GM18867 (cell line): ENCODE results near the gene MYT1.

Source experiments
- ATAC-seq: cut with Tn5 transposase; IDR thresholded peaks from one replicate; pipeline ENCODE4 v1.9.1; 2021; ENCODE audit warnings: mild to moderate bottlenecking, moderate library complexity; ENCODE audit not compliant: unreplicated experiment

Gene MYT1

DNA sequence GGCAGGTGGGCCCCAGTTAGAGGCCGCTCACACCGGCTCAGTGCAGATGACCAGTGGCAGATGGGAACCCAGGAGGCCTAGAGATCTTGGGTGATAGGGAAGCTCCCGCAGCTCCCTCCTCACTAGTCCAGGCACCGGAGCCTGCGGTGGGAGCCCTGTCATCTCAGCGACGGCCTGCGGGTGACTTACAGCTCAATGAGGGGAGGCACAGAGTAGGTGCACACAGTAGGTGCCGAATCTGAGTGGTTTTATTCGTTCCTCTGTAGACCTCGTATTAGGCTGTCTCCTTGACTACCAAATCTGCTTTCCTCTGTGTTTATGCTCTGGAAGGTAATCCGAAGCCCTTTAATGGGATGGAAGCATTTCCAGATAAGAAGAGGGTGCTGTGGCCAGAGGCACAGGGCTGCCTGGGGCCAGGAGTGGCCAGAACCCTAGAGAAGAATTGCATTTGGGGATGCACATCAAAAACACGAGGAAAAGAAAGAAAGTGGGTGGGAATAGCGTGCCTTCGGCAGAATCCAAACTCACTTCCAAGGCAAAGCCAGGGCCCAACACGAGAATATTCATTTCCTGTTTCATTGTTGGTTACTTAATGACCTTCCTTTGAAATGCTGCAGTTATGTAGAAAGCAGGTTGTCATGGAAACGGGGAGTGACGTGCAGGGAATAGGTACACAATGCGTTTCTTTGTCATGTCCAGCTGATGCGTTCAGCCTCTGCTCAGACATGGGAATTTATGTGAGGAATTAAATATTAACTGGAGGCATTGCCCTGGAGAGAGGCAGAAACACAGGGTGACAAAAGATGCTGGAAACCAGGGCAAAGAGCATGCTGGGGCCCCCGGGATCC is 24.7 kb downstream of the MYT1 start:
- no peak for ATAC-seq

DNA sequence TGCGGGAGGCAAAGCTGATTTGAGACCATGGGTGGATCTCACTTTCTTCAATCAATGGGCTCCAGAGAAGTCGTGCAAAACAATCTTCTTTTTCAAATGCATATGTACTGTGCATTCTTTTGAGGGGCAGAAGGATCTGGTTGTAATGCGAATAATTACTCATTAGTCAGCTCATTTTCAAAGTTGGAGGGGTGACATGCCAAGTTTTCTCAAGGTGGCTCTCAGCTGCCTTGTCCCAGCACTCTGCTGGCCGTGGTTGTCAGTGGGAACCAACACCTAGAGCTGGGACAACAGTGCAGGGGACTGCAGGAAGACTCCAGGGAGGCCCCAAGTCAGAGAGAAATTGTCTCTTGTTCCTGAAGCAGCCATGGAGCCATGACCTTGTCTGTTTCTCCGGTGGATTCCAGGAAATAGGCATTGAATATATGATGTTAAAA is 25.3 kb downstream of the MYT1 start:
- ATAC-seq, result no peak

DNA sequence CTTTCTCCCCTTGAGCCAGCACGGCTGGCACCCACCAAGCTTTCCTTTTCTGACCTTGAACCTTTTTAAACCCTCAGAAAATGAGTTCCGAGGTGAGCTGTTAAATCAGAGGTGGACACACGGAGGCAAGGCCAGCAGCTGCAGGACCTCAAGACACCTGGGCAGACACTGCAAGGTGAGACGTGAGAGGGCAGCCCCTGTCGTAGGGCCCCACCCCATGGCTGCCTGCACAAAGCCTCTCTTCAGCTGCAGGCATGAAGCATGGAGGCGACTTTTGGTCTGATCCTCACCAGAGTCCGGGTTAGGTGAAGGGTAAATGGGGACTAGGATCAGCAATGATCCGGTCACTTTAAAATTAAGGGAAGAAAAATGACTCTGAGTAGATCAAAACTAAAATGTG is 25.7 kb downstream of the MYT1 start:
- no peak for ATAC-seq

DNA sequence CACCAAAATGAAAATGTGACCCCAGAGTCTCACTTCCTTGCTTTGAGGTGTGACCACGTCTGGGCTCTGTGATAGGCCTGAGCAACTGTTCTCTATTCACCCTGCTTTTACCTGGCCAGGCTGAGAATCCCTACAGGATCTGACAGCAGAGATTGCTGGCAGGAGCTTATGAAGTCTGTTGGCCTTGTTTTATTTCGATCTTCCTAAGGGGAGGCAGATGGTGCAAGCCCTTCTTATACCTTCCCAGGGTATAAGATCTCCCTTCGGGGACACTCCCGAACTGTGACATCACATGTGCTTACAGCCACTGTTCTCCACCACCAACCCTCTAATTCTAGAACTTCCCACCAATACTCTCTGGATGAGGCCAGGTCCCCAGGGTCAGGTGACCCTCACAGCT is 26.8 kb downstream of the MYT1 start:
- ATAC-seq, result no peak

DNA sequence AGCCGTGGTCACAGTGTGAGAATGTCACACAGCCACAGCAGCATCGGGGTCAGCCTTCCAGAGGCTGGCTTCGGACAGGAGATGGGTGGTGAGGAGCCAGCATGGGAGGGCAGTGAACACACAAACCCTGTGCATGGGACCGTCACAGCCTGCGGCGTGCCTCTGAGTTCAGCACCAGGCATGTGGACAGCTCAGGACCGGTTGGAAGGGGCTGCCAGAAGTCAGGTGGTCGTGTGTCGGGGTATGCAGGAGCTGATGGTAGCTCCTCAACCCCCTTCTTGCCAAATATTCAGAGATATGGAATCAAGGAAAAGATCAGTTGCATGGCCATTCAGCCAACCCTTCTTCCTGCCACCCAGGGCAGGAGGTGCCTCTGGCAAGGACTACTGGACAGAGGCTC is 28.2 kb downstream of the MYT1 start:
- ATAC-seq, result no peak

DNA sequence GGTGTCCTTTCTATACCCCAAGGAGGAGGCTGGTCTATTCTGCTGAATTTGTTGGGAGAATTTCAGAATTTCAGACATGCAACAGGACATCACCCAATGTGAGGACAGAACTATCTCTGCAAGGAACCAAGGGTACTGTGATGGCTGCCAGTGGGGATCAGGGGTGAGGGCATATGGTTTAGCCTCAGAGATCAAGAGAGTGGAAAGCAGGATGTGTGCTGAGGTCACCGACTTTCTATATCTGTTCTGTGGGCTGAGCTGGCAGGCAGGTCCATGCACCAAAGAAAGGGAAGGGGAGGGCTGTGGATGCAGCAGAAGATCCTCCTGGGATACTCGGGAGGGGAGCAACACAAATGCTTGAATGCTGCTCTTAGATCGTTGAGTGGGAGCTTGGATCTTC is 28.8 kb downstream of the MYT1 start:
- no peak for ATAC-seq

DNA sequence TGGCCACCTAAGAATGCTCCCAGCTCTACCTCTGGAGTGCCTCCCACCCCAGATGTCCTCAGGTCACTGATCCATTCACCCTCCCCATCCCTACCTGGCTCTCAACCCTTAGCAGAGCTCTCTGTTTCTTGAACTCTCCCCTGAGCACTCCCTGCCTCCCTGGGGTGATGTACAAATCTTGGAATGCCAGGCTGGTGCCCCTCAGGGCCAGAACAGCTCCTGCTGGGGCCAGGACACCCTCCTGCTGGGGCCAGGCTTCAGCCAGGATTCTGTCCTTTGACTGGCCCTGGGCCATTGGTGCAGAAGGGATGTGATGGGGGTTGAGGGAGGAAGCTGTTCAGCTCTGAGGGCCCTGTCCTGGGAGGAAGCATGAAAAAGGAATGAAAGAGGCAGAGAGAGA is 30.0 kb downstream of the MYT1 start:
- no peak for ATAC-seq

DNA sequence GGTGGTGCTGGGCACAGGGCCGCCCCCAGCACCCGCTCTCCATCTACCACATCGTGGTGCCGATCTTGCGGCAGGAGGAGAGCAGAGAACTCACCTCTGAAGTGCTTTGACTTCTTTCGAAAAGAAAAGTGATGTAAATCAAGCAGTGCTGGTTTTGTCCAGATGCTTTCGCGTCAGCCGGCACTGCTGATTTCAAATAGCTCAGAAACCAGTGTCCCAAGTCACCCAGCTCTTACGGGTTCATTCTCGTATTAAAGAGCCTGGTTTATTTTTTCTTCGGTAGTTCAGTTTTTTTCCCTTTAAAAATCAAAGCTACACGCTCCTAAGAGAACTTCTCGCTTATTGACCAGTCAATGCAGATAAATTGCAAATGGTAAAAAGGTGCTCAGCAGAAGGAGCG is 32.1 kb downstream of the MYT1 start:
- no peak for ATAC-seq

DNA sequence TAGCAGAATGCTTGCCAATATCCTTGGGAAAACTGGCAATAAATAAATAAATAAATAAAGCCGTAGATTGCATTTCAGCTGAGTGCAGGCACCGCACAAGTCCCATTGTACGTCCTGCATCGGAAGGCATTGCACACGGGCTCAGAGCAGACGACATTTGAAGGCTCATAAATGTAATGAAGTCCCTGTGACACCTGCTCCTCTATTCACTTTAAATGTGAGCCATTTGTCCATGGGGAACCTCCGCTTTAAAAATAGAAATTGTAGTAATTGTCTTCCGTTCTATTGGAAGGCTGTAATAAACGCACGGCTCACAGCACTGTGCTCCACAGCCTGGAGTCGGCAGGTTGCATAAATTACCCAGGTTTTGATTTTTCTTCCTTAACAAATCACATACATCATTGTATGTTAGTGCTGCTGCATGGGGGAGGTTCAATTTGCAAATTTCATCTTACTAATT is 32.6 kb downstream of the MYT1 start:
- ATAC-seq, result no peak

DNA sequence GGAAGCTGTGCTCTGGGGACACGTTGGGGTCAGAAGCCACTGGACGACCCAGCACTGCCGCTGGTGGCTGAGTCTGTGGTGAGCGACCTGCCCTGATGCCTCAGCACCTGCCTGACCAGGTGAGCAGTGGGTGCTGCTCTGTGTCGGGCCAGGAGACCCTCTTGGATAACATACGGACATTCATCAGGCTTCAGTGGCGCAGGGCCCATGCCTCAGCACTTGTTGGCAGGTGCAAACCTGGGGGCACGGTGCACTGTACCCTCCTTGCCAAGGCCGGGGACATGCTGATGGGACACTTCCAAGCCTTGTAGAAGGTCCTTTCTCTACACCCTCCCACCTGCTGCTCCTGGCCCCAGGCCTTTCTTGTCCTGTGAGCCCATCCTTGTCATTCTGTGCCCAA is 34.1 kb downstream of the MYT1 start:
- ATAC-seq, result no peak

DNA sequence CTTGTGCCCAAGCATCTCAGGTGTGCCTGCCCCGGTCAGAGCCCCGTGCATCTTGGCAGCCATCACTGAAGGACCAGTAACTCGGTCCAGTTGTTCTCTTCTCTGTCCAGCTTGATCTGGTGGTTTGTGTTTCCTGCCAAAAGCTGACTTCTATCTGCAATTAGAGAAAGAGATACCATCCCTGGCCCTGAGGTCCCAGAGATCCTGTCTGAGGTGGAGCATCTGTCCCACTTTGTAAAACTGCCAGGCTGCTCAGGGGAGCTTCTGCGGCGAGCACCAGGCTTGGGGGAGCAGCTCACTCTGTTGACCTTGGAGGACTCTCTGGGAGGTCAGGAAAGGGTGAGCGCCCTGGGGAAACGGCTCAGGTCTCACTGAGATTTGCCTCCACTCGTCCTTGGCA is 35.1 kb downstream of the MYT1 start:
- ATAC-seq, result no peak

DNA sequence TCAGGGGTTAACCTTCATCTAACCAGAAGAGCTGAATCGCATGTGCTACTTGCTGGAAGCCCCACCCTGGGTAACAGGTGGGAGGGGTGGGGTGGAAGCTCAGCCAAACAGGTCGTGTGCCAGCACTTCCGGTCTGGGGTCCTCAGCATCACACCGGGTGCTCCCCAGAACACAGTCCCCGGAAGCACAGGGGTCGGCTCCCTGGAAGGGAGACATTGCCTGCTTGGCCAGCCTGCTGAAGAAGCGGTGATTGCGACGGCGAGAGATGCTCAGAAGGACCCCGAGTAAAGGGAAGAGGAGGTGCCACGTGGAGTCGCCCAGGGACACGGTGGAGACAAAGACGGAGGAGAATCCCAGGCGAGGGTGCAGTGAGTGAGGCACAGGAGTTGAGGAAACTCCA is 36.5 kb downstream of the MYT1 start:
- no peak for ATAC-seq

DNA sequence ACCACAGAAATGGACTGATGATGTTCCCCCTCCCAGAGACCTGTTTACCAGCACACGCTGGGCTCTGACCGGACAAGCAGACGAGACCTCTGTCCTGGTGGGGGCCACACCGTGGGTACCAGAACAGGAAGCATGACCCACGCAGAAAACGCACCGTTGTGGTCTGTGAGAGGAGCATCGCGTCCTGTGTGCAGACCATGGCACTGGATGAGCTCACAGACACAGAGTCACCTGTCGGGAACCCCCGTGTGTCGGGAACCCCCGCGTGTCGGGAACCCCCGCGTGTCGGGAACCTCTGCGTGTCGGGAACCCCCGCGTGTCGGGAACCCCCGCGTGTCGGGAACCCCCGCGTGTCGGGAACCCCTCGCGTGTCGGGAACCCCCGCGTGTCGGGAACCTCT is 37.4 kb downstream of the MYT1 start:
- ATAC-seq, result no peak

DNA sequence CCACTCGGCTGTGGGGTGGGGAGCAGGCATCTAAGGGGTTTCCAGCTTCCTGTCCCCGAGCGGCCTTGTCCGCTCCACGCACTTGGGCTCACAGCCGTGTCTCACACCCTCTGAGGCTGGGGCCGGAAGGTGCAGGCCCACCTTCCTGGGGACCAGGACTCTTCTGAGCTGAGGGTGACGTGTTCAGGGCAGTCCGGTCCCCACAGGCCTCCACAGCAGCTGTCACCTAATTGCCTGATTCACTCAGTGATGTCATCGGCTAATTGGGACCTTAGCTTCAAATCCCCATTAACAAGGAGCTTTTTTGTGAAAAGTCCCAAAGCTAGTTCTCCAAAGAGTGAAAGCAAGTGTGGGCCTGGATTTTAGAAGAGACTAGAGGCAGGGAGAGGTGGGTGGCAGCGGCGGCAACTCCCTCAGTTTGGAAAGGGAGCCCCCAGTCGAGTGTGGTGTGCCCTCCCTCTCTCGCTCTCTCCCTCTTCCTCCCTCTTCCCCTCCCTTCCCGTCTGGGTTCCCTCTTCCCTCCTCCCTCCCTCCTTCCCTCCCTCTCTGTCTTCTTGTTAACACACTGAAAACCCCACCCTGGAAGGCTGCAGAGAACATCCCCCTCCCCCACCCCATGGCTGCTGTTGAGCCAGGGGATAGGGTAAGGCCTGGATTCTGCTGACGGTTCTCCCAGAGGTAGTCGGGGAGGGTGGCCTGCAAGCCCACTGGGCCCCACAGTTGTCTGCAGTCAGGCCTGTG is 39.0 kb downstream of the MYT1 start:
- ATAC-seq, result no peak

DNA sequence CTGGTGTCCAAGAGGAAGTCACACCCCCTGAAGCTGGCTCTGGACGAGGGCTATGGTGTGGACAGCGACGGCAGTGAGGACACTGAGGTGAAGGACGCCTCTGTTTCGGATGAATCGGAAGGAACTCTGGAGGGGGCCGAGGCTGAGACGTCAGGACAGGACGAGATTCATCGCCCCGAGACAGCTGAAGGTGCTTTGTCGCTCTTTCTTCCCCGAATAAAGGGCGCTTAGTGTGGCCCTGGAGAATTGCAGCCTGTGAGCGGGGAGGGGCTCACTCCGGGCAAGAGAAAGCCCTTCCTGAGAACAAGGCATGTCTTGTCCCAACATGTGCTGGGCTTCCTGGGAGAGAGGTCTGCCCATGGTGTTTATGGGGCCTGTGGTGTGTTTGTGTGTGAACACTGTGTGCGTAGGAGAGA is 41.4 kb downstream of the MYT1 start:
- ATAC-seq, result no peak

DNA sequence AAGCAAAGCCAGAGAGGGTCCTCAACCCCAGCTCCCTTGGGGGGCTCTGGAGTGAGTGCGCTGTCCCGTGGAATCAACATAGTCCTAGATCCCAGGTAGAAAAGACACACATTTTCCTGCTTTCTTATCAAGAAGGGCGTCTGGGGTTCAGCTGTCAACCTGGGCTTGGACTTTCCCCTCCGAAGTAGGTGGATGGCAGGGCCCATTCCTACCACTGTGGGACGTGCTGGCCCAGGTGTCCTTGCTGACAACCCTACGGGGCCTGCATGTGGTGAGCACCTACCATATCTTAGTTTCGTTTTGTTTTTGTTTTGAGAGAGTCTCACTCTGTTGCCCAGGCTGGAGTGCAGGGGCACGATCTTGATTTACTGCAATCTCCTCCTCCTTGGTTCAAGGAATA is 42.4 kb downstream of the MYT1 start:
- ATAC-seq, result no peak

DNA sequence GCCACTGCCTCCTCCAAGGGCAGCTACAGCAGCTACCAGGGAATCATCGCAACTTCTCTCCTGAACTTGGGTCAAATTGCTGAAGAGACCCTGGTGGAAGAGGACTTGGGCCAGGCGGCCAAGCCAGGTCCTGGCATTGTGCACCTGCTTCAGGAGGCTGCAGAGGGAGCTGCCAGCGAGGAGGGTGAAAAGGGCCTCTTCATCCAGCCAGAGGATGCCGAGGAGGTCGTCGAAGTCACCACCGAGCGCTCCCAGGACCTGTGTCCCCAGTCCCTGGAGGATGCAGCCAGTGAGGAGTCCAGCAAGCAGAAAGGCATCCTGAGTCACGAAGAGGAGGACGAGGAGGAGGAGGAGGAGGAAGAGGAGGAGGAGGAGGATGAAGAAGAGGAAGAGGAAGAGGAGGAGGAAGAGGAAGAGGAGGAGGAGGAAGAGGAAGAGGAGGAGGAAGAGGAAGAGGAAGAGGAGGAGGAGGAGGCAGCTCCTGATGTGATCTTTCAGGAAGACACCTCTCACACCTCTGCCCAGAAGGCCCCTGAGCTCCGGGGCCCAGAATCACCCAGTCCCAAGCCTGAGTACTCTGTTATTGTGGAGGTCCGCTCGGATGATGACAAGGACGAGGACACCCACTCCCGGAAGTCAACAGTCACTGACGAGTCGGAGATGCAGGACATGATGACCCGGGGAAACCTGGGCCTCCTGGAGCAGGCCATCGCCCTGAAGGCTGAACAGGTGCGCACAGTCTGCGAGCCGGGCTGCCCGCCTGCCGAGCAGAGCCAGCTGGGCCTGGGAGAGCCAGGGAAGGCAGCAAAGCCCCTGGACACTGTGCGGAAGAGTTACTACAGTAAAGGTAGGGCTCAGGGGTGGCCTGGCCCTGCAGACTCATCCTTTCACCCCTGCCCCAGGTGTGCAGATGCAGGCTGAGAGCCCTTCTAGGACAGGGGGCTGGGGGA is 43.7 kb downstream of the MYT1 start:
- ATAC-seq, result no peak

DNA sequence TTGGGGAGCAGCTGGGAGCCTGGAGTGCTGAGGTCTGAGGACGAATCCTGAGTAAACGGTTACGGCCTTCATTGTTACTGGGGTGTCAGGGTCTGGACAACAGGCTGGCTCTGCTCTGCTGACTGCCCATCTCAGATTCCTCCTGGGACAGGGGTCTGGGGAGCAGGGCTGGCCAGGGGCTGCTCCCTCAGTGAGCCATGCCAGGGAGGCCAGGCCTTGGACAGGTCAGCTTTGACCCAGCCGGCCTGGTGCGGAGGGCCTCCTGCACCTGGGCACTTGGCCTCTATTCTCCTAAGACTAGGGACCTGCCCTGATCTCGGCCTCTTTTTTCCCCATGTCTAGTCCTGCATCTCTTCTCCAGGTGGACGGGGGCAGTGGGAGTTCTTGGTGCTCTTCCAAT is 44.9 kb downstream of the MYT1 start:
- no peak for ATAC-seq

DNA sequence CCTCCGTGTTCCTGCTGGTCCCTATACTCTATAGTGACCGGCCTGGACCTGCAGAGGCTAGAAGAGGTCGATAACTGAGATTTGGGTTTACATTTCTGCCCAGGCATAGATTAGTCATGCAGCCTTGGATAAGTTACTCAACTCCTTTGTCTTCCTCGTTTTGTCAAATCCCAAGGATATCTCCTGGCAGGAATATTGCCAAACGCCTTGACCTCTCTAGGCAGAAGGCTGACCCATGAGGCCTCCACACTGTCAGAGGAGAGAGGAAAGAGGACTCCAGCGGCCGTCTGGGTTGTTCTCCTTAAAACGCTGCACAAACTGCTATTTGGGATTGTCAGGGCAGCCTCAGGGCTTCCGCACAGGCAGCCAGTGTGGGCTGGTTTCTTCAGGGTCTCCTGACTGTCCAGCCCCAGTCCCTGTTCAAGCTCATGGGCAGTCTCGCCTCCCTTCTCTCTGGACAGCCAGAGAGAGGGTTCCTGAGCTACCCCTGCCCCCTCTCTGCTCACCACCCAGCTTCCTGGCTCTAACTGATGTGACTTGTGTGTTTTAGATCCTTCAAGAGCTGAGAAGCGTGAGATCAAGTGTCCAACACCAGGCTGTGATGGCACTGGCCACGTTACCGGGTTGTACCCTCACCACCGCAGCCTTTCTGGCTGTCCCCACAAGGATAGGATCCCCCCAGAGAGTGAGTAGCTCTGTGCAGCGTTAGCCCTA is 46.6 kb downstream of the MYT1 start:
- no peak for ATAC-seq

DNA sequence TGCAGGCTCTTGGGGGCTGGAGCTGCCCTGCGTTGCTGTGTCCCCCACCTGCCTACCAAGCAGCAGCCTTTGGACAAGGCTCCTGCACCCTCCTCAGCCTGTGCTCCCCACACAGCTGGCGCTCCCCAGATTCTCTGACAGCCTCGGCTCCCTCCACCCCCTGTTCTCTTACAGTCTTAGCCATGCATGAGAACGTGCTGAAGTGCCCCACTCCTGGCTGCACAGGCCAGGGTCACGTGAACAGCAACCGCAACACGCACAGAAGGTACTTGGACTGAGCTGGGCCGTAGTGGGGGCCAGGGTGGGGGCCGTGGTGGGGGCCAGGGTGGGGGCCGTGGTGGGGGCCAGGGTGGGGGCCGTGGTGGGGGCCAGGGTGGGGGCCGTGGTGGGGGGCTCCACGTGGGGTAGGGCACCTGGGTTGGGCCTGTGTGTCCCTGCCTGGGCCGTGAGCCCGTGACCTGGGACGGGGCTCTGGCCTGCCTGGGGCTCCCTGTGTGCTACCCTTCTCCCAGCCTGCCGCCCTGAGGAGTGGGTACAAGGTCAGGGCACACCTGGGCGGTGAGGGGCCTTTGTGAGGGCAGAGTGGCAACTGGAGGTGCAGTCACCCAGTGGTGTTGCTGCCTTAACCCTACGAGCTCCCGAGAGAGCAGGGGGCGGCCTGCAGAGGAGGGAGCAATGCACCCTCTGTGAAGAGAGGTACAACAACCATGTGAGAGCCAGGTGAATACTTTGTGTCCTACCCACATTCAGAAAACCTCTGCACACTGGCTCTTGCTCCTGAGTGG is 47.8 kb downstream of the MYT1 start:
- no peak for ATAC-seq
